Spleen (tissue), 11 donors: ENCODE measurements around the gene ALPK3. TPM values are rescaled to one million over a fixed set of nuclear protein-coding genes. Genes with fewer than 3 reads are reported as not detected.
A peak's percentile ranks its signal among the peaks of the same experiment; 100 is the strongest.

Source experiments
- DNase-seq: peaks from one replicate; pipeline ENCODE4 v3.0.0-alpha.2; 2020
- H3K27ac ChIP-seq, 8 donors: fragments of 200-600 bp; sonication (generic) in 7 of 8; 1 replicate in 4 of 8; 2 replicates in 4 of 8; pipeline versions ENCODE4 v1.5.0 to v1.8.0; 2016 to 2021; ENCODE audit warnings: inconsistent platforms in 4 of 8, mild to moderate bottlenecking in 4 of 8, moderate library complexity in 1 of 8
- H3K27me3 ChIP-seq, 7 donors: fragments of 200-600 bp; sonication (generic) in 6 of 7; replicated peaks in 1 of 7; 1 replicate in 4 of 7; 2 replicates in 3 of 7; pipeline versions ENCODE4 v1.5.0 to v1.8.0; 2016 to 2021; ENCODE audit warnings: inconsistent platforms in 3 of 7, mild to moderate bottlenecking in 1 of 7
- H3K36me3 ChIP-seq, 6 donors: fragments of 200-600 bp; sonication (generic) in 5 of 6; 1 replicate in 4 of 6; 2 replicates in 2 of 6; pipeline versions ENCODE4 v1.5.0 to v1.8.0; 2016 to 2021; ENCODE audit warnings: inconsistent platforms in 2 of 6
- H3K4me1 ChIP-seq, 6 donors: fragments of 200-600 bp; sonication (generic) in 5 of 6; 1 replicate in 3 of 6; 2 replicates in 3 of 6; pipeline versions ENCODE4 v1.5.0 to v1.8.0; 2016 to 2021; ENCODE audit warnings: inconsistent platforms in 3 of 6
- H3K4me3 ChIP-seq, 8 donors: fragments of 200-600 bp; sonication (generic) in 7 of 8; 1 replicate in 4 of 8; 2 replicates in 4 of 8; pipeline versions ENCODE4 v1.5.0 to v1.8.0; 2016 to 2021; ENCODE audit warnings: inconsistent platforms in 4 of 8, mild to moderate bottlenecking in 4 of 8, moderate library complexity in 2 of 8
- H3K9me3 ChIP-seq, 8 donors: fragments of 200-600 bp; sonication (generic) in 7 of 8; 1 replicate in 4 of 8; 2 replicates in 4 of 8; pipeline versions ENCODE4 v1.5.0 to v1.8.0; 2016 to 2021; ENCODE audit warnings: inconsistent platforms in 4 of 8
- POLR2A ChIP-seq, 3 donors: fragments of 450-650 bp; IDR thresholded peaks; one replicate each; pipeline ENCODE4 v1.5.1; 2017; ENCODE audit warnings: antibody characterized with exemption in 3 of 3, mild to moderate bottlenecking in 1 of 3
- POLR2AphosphoS5 ChIP-seq, 3 donors: sonication (generic); formaldehyde crosslinking; IDR thresholded peaks; one replicate each; pipeline ENCODE4 v1.5.1; 2017; ENCODE audit warnings: antibody characterized with exemption in 3 of 3
- WGBS, 5 donors: extraction: QIAGEN DNeasy Blood & Tissue Kit in 3 of 5; methylation state at CpG; one replicate each; pipeline versions ENCODE4 v1.1.5 to v1.1.7; 2013 to 2018; 5-methylcytosine and 5-hydroxymethylcytosine counted together
- intact Hi-C: fragments of 100-400 bp; cut with DNase I; formaldehyde crosslinking; loops from one replicate; pipeline ENCODE4 v1.15.0; 2023; ENCODE audit warnings: low total_unique reads
- polyA plus RNA-seq, 3 donors: library from polyadenylated mRNA; stranded (reverse); fragments of 200-250 nt; gene quantifications; one replicate each; pipeline ENCODE4 v1.2.1, GENCODE V29; 2013
- total RNA-seq, 7 donors: library from RNA; depleted of rRNA in 3 of 7; stranded (reverse); fragments of >200 nt in 3 of 7; fragmentation: NEBNext Ultra II Directional in 4 of 7; extraction: Animal tissue kit (Norgen Biotek cat#: 25700) in 4 of 7; gene quantifications; one replicate each; pipeline versions ENCODE4 v1.1.0 to v1.2.1, GENCODE V29; 2016 to 2021
- TF ChIP-seq, protein P1 (sequence below), 11 experiments: fragments of 200-600 bp in 7 of 11; fragments of 450-650 bp in 4 of 11; sonication (generic) in 4 of 11; IDR thresholded peaks in 8 of 11; conservative IDR thresholded peaks in 3 of 11; 1 replicate in 7 of 11; 2 replicates in 4 of 11; pipeline versions ENCODE4 v1.4.0 to v1.8.0; 2016 to 2021; ENCODE audit warnings: antibody characterized with exemption in 11 of 11, inconsistent platforms in 4 of 11, mild to moderate bottlenecking in 1 of 11
- donor health status: healthy with polysubstance abuse.
- donor health status: DM: no; HTN: no; CAD: no; lungs with moderate emphysema.
- donor health status: DM: no; HTN: no; CAD: no.
- donor health status: Bipolar disorder and iron deficiency.
- donor health status: healthy.
- donor health status: DM: no; HTN: no; CAD: no.
- donor health status: DM: yes; HTN: yes; CAD: no.

The ALPK3 gene
- total and polyA plus RNA-seq, 10 donors = 0.13 to 1.1 (median 0.73) TPM

DNA sequence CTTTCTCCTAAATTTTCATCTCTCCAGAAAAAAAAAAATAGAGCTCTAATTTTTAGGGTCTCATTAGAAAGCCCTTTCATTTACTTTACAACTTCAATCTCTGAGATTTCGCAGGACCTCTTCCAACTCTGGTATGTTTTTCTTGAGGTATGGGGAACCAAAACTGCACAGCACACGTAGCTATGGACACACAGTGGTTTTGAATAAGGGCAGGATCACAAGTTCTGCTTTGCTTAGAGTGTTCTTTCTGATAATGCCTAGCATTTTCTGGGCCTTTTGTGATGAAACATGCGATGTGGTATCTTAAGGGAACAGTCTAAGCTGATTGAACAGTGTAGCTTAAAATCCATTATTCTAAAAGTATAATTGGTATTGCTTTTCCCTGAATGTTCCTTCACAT, 43.4 kb upstream of the ALPK3 start:
- Histone ChIP-seq H3K4me3 (no peak overlapping the region), H3K4me1 (peaks cover 0 to 80% (median 35%) of the 10 kb centered on the region in 6 donors), H3K27me3 (no peaks in the 10 kb centered on the region), H3K36me3 (peaks cover 0 to 79% (median 15%) of the 10 kb centered on the region in 6 donors), H3K27ac (peak overlapping the region in 5 of 8 donors; percentile 15 to 59 (median 29)), H3K9me3 (no peaks in the 10 kb centered on the region)
- intact Hi-C loops = no loop called here
- TF ChIP-seq, protein P1, sequence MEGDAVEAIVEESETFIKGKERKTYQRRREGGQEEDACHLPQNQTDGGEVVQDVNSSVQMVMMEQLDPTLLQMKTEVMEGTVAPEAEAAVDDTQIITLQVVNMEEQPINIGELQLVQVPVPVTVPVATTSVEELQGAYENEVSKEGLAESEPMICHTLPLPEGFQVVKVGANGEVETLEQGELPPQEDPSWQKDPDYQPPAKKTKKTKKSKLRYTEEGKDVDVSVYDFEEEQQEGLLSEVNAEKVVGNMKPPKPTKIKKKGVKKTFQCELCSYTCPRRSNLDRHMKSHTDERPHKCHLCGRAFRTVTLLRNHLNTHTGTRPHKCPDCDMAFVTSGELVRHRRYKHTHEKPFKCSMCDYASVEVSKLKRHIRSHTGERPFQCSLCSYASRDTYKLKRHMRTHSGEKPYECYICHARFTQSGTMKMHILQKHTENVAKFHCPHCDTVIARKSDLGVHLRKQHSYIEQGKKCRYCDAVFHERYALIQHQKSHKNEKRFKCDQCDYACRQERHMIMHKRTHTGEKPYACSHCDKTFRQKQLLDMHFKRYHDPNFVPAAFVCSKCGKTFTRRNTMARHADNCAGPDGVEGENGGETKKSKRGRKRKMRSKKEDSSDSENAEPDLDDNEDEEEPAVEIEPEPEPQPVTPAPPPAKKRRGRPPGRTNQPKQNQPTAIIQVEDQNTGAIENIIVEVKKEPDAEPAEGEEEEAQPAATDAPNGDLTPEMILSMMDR (IDR thresholded peaks at IDR 0.05 in 8 of 11, conservative IDR thresholded peaks at IDR 0.05 in 3 of 11) = no peak
- TF ChIP-seq POLR2AphosphoS5 (IDR thresholded peaks at IDR 0.05) = no peak
- TF ChIP-seq POLR2A (IDR thresholded peaks at IDR 0.05) = no peak
- 44 to 71% (median 59%) methylated on average over 3 of the region's 3 CpGs for WGBS, 5 donors
- DNase-seq = no peak

GRCh38 chr15:84775867-84776449, 41.2 kb upstream of the ALPK3 start:
- peak overlapping the region in 1 of 8 donors; percentile 12 for H3K27ac ChIP-seq
- no peak for TF ChIP-seq POLR2A (IDR thresholded peaks at IDR 0.05)
- TF ChIP-seq, protein P1 (IDR thresholded peaks at IDR 0.05 in 8 of 11, conservative IDR thresholded peaks at IDR 0.05 in 3 of 11) = no peak
- no peak for TF ChIP-seq POLR2AphosphoS5 (IDR thresholded peaks at IDR 0.05)
- WGBS, 5 donors = 91 to 96% (median 93%) methylated on average over 1 of the region's 1 CpG

GRCh38 chr15:84778194-84778593, 39.0 kb upstream of the ALPK3 start:
- TF ChIP-seq, protein P1 (IDR thresholded peaks at IDR 0.05 in 8 of 11, conservative IDR thresholded peaks at IDR 0.05 in 3 of 11) = no peak
- TF ChIP-seq POLR2A (IDR thresholded peaks at IDR 0.05) (no peak), POLR2AphosphoS5 (IDR thresholded peaks at IDR 0.05) (no peak)
- peaks cover 0 to 64% (median 23%) of the 10 kb centered on the region in 6 donors for H3K4me1 ChIP-seq
- 82 to 90% (median 88%) methylated on average over 13 of the region's 13 CpGs for WGBS, 5 donors
- H3K4me3 ChIP-seq = no peak overlapping the region
- peaks cover 0 to 75% (median 21%) of the 10 kb centered on the region in 6 donors for H3K36me3 ChIP-seq
- peak overlapping the region in 2 of 8 donors; percentile 8 to 40 for H3K27ac ChIP-seq
- intact Hi-C loops = no loop called here
- no peak for DNase-seq
- H3K27me3 ChIP-seq = no peaks in the 10 kb centered on the region
- no peaks in the 10 kb centered on the region for H3K9me3 ChIP-seq

More at GRCh38 chr15:84775867-84776449, 41.2 kb upstream of the ALPK3 start:
- Histone ChIP-seq H3K27me3 (no peaks in the 10 kb centered on the region), H3K36me3 (peaks cover 0 to 69% (median 8%) of the 10 kb centered on the region in 6 donors), H3K9me3 (no peaks in the 10 kb centered on the region), H3K4me3 (no peak overlapping the region), H3K4me1 (peaks cover 0 to 78% (median 37%) of the 10 kb centered on the region in 6 donors)
- intact Hi-C loops = no loop called here
- no peak for DNase-seq

DNA sequence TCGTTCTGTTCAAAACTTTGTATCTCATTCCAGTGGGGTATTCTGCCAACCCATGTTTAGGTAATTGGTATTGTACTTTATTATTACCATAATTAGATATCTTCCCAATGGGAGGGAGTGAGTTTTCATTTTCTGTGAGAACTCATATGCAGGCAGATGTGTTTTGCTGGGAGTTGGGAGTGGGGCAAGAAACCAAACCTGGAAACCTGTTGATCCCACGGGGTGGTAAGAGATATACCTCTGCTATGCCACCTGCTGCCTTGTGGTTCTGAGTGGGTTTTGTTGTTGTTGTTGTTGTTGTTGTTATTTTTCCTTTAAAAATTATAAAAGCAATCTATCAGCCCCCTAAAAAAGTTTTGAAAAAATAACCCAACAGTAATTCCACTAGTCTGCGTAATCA, 36.7 kb upstream of the ALPK3 start:
- H3K36me3 ChIP-seq = peaks cover 0 to 81% (median 42%) of the 10 kb centered on the region in 6 donors
- intact Hi-C loops = no loop called here
- H3K27ac ChIP-seq = no peak overlapping the region
- TF ChIP-seq POLR2AphosphoS5 (IDR thresholded peaks at IDR 0.05) (no peak), POLR2A (IDR thresholded peaks at IDR 0.05) (no peak)
- 93 to 99% (median 97%) methylated on average over 3 of the region's 3 CpGs for WGBS, 5 donors
- peaks cover 0 to 60% (median 17%) of the 10 kb centered on the region in 6 donors for H3K4me1 ChIP-seq
- no peak overlapping the region for H3K4me3 ChIP-seq
- no peak for DNase-seq
- H3K9me3 ChIP-seq = no peaks in the 10 kb centered on the region
- no peaks in the 10 kb centered on the region for H3K27me3 ChIP-seq
